Measurements from ENCODE around the gene PTER.

The PTER gene

GRCh38 chr10:16545116-16545736 is 108.4 kb downstream of the PTER start:
- no peak for DNase-seq

DNA sequence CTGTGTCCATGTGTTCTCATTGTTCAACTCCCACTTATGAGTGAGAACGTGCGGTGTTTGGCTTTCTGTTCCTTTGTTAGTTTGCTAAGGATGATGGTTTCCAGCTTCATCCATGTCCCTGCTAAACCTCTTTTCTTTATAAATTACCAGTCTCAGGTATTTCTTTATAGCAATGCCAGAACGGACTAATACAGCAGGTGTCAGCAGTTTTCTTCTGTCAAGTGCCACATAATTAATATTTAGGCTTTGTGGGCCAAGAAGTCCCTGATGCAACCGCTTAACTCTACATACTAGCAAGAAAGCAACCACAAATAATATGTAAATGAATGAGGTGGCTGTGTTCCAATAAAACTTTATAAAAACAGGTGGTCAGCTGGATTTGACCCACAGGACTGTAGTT is 111.2 kb downstream of the PTER start:
- DNase-seq, result no peak

DNA sequence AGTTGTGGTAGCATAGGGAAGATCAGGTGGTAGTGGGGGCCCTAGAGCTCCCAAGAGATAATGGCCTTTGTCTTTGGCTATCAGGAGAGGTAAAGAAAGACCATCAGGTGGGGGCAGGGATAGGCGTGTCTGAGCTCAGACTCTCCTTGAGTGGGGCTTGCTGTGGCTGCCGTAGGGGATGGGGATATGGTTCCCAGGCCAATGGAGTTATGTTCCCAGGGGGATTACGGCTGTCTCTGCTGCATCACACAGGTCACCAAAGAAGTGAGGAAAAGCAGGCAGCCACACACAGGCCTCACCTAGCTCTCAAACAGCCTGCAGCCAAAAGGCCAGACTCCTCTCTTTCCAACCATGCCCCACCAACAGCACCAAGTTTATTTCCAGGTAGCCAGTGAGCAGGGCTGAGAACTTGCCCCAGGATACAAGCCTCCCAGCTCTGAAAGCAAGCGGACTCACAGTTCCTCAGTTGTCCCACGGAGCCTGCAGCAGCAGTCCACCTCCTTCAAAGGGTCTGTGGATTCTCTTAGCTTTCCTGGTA is 122.5 kb downstream of the PTER start:
- no peak for DNase-seq

GRCh38 chr10:16562891-16563290 is 126.1 kb downstream of the PTER start:
- DNase-seq, result no peak
